H1 (cell line): Measurements from ENCODE around the gene CCDC28A.

ENCODE experiments used
- CHD2 ChIP-seq: IDR thresholded peaks from 2 replicates; pipeline ENCODE4 v1.6.1; 2012; ENCODE audit warnings: low read length, improper control_type of control experiment
- TF ChIP-seq, protein P1 (sequence below), 3 experiments: IDR thresholded peaks; 1 replicate in 2 of 3; 2 replicates in 1 of 3; pipeline versions ENCODE4 v1.5.1 to v1.6.1; 2011; ENCODE audit warnings: low read length in 3 of 3, mild to moderate bottlenecking in 3 of 3, inconsistent platforms in 2 of 3, low read depth in 1 of 3, moderate library complexity in 1 of 3; ENCODE audit not compliant: insufficient read depth in 1 of 3; ENCODE audit errors: control extremely low read depth in 1 of 3

- TF ChIP-seq, protein P1, sequence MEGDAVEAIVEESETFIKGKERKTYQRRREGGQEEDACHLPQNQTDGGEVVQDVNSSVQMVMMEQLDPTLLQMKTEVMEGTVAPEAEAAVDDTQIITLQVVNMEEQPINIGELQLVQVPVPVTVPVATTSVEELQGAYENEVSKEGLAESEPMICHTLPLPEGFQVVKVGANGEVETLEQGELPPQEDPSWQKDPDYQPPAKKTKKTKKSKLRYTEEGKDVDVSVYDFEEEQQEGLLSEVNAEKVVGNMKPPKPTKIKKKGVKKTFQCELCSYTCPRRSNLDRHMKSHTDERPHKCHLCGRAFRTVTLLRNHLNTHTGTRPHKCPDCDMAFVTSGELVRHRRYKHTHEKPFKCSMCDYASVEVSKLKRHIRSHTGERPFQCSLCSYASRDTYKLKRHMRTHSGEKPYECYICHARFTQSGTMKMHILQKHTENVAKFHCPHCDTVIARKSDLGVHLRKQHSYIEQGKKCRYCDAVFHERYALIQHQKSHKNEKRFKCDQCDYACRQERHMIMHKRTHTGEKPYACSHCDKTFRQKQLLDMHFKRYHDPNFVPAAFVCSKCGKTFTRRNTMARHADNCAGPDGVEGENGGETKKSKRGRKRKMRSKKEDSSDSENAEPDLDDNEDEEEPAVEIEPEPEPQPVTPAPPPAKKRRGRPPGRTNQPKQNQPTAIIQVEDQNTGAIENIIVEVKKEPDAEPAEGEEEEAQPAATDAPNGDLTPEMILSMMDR (IDR thresholded peaks at IDR 0.05; ENCODE audit: control extremely low read depth in 1 of 3, insufficient read depth in 1 of 3, low read depth in 1 of 3, low read length in 3 of 3), result no peak
- TF ChIP-seq CHD2, result no peak
These were observed 12.4 kb downstream of the CCDC28A start for GRCh38 chr6:138785980-138786379.
